ENCODE results near the gene CNPY3. TPM values are rescaled to one million over a fixed set of nuclear protein-coding genes. Genes with fewer than 3 reads are reported as not detected.

Gene CNPY3
- total RNA-seq, 1 donor from 2014 or later: 14.0 TPM

DNA sequence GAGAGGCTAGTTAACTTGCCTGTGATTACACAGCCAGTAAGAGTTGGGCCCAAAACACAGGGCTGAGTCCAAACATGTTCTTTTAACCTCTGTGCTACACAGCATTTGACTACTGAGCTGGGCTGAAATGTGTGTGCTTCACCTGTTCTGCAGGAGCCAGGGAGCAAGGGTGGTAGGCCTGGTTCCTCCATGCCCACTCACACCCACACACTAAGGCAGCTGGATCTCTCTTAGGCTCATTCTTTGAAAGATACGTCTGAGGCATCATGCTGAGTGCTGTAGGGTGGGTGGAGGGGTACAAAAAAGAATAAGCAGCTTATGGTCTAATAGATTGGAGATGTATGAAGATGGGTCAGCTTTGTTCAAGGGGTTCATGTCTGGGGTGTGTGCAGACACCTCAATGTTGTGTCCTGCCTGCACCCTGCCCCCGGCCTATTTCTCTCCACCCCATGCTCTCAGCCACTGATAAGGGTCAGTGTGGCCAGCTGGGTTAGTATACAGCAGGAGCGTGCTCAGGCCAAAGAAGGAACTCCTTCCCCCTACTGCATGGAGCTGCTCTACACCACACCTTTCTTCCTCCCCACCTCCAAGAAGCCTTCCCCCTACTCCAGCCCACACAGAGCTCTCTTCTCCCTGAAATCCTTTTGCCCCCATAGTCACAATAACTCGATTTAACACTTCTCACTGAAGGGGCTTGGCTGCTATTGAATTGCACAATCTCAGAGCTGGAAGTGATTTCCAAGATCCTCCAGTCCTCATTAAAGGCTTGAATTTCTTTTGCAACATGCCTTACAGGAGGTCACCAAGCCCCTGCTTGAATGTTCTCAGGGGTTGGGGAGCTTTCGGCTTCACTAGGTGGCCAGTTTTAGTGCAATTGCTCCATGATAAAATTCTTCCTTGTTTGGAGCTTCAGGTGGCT is 58.5 kb downstream of the CNPY3 start:
- H3K36me3 ChIP-seq (ENCODE audit: control insufficient read depth, insufficient read depth, low read length): peaks cover 2% of the 10 kb centered on the region
- no peak for TF ChIP-seq CTCF (IDR thresholded peaks at IDR 0.05; ENCODE audit: insufficient read depth, low read length, severe bottlenecking)
- H3K27me3 ChIP-seq (ENCODE audit: control insufficient read depth, insufficient read depth, low read length): no peaks in the 10 kb centered on the region
- FAIRE-seq: no peak
- DNase-seq (ENCODE audit: low read depth): no peak
- H3K4me3 ChIP-seq (ENCODE audit: low read depth, low read length): no peak overlapping the region

GRCh38 chr6:42988486-42989020 is 59.3 kb downstream of the CNPY3 start:
- no peak overlapping the region for H3K4me3 ChIP-seq (ENCODE audit: low read depth, low read length)
- no peak for TF ChIP-seq CTCF (IDR thresholded peaks at IDR 0.05; ENCODE audit: insufficient read depth, low read length, severe bottlenecking)
- DNase-seq (ENCODE audit: low read depth) (peak; percentile 31), FAIRE-seq (no peak)
- H3K36me3 ChIP-seq (ENCODE audit: control insufficient read depth, insufficient read depth, low read length): peaks cover 2% of the 10 kb centered on the region
- H3K27me3 ChIP-seq (ENCODE audit: control insufficient read depth, insufficient read depth, low read length): no peaks in the 10 kb centered on the region

Other genes with a start within 250 kb of the CNPY3 start
- under 0.01 TPM in 1 of 2 replicates, not detected in the other for gene PRPH2, start 206.9 kb upstream of the CNPY3 start, total RNA-seq
- gene TBCC, start 183.4 kb upstream of the CNPY3 start, total RNA-seq: 31.0 and 36.6 TPM in 2 replicates
- gene BICRAL, start 147.4 kb upstream of the CNPY3 start, total RNA-seq: 3.1 and 3.9 TPM in 2 replicates
- gene RPL7L1, start 49.9 kb upstream of the CNPY3 start, total RNA-seq: 94.5 and 109 TPM in 2 replicates
- not detected in 2 replicates for gene PTCRA, start 13.4 kb upstream of the CNPY3 start, total RNA-seq
- gene GNMT, start 31.3 kb downstream of the CNPY3 start, total RNA-seq: 0.26 TPM in 1 of 2 replicates, not detected in the other
- 25.0 and 32.1 TPM in 2 replicates for gene PEX6, start 49.7 kb downstream of the CNPY3 start, total RNA-seq
- gene PPP2R5D, start 55.1 kb downstream of the CNPY3 start, total RNA-seq: 20.2 and 27.6 TPM in 2 replicates
- 55.2 and 62.4 TPM in 2 replicates for gene MEA1, start 84.5 kb downstream of the CNPY3 start, total RNA-seq
- 60.4 and 70.6 TPM in 2 replicates for gene KLHDC3, start 84.8 kb downstream of the CNPY3 start, total RNA-seq
- 84.7 and 97.1 TPM in 2 replicates for gene RRP36, start 92.1 kb downstream of the CNPY3 start, total RNA-seq
- 16.9 and 20.5 TPM in 2 replicates for gene CUL7, start 124.4 kb downstream of the CNPY3 start, total RNA-seq
- 32.8 and 50.3 TPM in 2 replicates for gene MRPL2, start 130.0 kb downstream of the CNPY3 start, total RNA-seq
- gene KLC4, start 130.2 kb downstream of the CNPY3 start, total RNA-seq: 10.4 and 14.5 TPM in 2 replicates
- gene PTK7, start 146.8 kb downstream of the CNPY3 start, total RNA-seq: 53.2 and 69.5 TPM in 2 replicates
- 10.8 and 20.1 TPM in 2 replicates for gene SRF, start 241.8 kb downstream of the CNPY3 start, total RNA-seq

Measured in bronchial epithelial cell (primary cell).